Tibial artery (tissue), 4 donors: ENCODE measurements around the gene RNASE12.

Source experiments
- DNase-seq, 2 donors: peaks; one replicate each; pipeline ENCODE4 v3.0.0-alpha.2; 2019
- H3K27ac ChIP-seq, 2 donors: fragments of 200-600 bp; sonication (generic) in 1 of 2; 1 replicate in 1 of 2; 2 replicates in 1 of 2; pipeline ENCODE4 v1.5.1; 2018 to 2019; ENCODE audit warnings: mild to moderate bottlenecking in 1 of 2
- H3K27me3 ChIP-seq, 2 donors: fragments of 200-600 bp; sonication (generic) in 1 of 2; one replicate each; pipeline versions ENCODE4 v1.5.1 to v1.6.0; 2016 to 2019
- H3K36me3 ChIP-seq, 3 donors: fragments of 200-600 bp; sonication (generic) in 2 of 3; one replicate each; pipeline ENCODE4 v1.5.1; 2016 to 2019; ENCODE audit warnings: mild to moderate bottlenecking in 2 of 3
- H3K4me1 ChIP-seq, 4 donors: fragments of 200-600 bp; sonication (generic) in 2 of 4; 1 replicate in 3 of 4; 2 replicates in 1 of 4; pipeline ENCODE4 v1.5.1; 2016 to 2019
- H3K4me3 ChIP-seq, 2 donors: fragments of 200-600 bp; sonication (generic) in 1 of 2; 1 replicate in 1 of 2; 2 replicates in 1 of 2; pipeline ENCODE4 v1.5.1; 2018 to 2019; ENCODE audit warnings: mild to moderate bottlenecking in 2 of 2
- H3K9me3 ChIP-seq, 3 donors: fragments of 200-600 bp; sonication (generic) in 1 of 3; one replicate each; pipeline ENCODE4 v1.5.1; 2016 to 2019
- CTCF ChIP-seq, 2 experiments: fragments of 200-600 bp in 1 of 2; fragments of 450-650 bp in 1 of 2; IDR thresholded peaks; one replicate each; pipeline ENCODE4 v1.5.1; 2017 to 2019; ENCODE audit warnings: antibody characterized with exemption in 2 of 2, mild to moderate bottlenecking in 1 of 2, moderate library complexity in 1 of 2
- intact Hi-C: fragments of 100-400 bp; cut with DNase I; formaldehyde crosslinking; loops from one replicate; pipeline ENCODE4 v1.15.0; 2023; ENCODE audit warnings: low total_unique reads

Gene RNASE12

GRCh38 chr14:20591235-20591634, at the start of gene RNASE12:
TSS of gene RNASE12 (minus strand) at chr14:20591376. CDS start at chr14:20590723, 653 bp downstream.
- H3K9me3 ChIP-seq, result no peaks in the 10 kb centered on the region
- intact Hi-C loops, result no loop called here
- H3K4me3 ChIP-seq, result no peak within 1 kb of the TSS
- no peaks in the 10 kb centered on the region for H3K4me1 ChIP-seq
- no peak for TF ChIP-seq CTCF (IDR thresholded peaks at IDR 0.05)
- H3K27ac ChIP-seq, result no peak within 1 kb of the TSS
- no peaks in the 10 kb centered on the region for H3K36me3 ChIP-seq
- peaks cover 0 to 16% of the 10 kb centered on the region in 2 donors for H3K27me3 ChIP-seq
- no peak for DNase-seq

- H3K27ac ChIP-seq, result no peak overlapping the region
- peak overlapping the region; percentile 20 to 48 for H3K4me3 ChIP-seq
- no peaks in the 10 kb centered on the region for H3K36me3 ChIP-seq
- intact Hi-C loops, result no loop called here
- H3K9me3 ChIP-seq, result no peaks in the 10 kb centered on the region
- H3K27me3 ChIP-seq, result no peaks in the 10 kb centered on the region
- H3K4me1 ChIP-seq, result peaks cover 0 to 31% (median 20%) of the 10 kb centered on the region in 4 donors
- peak in 1 of 2 donors; percentile 36 for DNase-seq
- TF ChIP-seq CTCF (IDR thresholded peaks at IDR 0.05), result no peak
Observed at GRCh38 chr14:20632831-20633691, 41.9 kb upstream of the RNASE12 start.

GRCh38 chr14:20632448-20632830, 41.3 kb upstream of the RNASE12 start:
- intact Hi-C loops, result no loop called here
- Histone ChIP-seq H3K4me1 (peaks cover 0 to 34% (median 20%) of the 10 kb centered on the region in 4 donors), H3K36me3 (no peaks in the 10 kb centered on the region), H3K27me3 (no peaks in the 10 kb centered on the region), H3K9me3 (no peaks in the 10 kb centered on the region), H3K27ac (no peak overlapping the region), H3K4me3 (peak overlapping the region; percentile 20 to 48)
- no peak for DNase-seq
- TF ChIP-seq CTCF (IDR thresholded peaks at IDR 0.05), result no peak

GRCh38 chr14:20631880-20632389, 40.8 kb upstream of the RNASE12 start:
- Histone ChIP-seq H3K27ac (no peak overlapping the region), H3K4me3 (peak overlapping the region; percentile 20 to 48), H3K9me3 (no peaks in the 10 kb centered on the region), H3K36me3 (no peaks in the 10 kb centered on the region), H3K27me3 (no peaks in the 10 kb centered on the region), H3K4me1 (peaks cover 0 to 37% (median 23%) of the 10 kb centered on the region in 4 donors)
- intact Hi-C loops, result no loop called here
- DNase-seq, result peak in 1 of 2 donors; percentile 78
- no peak for TF ChIP-seq CTCF (IDR thresholded peaks at IDR 0.05)

- H3K9me3 ChIP-seq, result no peaks in the 10 kb centered on the region
- intact Hi-C loops, result no loop called here
- peak overlapping the region in 1 of 2 donors; percentile 12 for H3K27ac ChIP-seq
- peak overlapping the region; percentile 20 to 48 for H3K4me3 ChIP-seq
- no peaks in the 10 kb centered on the region for H3K36me3 ChIP-seq
- no peak for TF ChIP-seq CTCF (IDR thresholded peaks at IDR 0.05)
- no peaks in the 10 kb centered on the region for H3K27me3 ChIP-seq
- H3K4me1 ChIP-seq, result peaks cover 0 to 44% (median 30%) of the 10 kb centered on the region in 4 donors
- DNase-seq, result peak in 1 of 2 donors; percentile 42
Observed at GRCh38 chr14:20631023-20631879, 40.1 kb upstream of the RNASE12 start.
